ENCODE measurements around the gene PLXNC1. TPM values are rescaled to one million over a fixed set of nuclear protein-coding genes. Genes with fewer than 3 reads are reported as not detected.

Gene PLXNC1
- total RNA-seq, 1 experiment from 2014 or later: not detected

DNA sequence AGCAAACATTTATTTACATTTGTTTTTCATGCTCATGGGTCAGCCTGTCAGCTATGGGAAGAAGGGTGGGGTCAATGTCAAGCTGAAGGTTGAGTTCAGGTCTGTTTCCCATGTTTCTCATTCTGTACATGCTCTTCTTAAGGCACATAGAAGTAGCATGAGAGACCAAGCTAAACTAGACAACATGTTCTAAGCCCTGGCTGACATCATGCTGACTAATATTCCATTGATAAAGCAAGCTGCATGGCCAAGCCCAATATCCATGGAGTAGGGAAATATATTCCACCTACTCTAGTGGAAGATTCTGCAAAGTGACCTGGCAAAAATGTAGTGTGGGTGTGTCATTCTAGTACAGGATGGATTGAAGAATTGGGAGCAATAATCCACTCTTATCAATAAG lies 44.1 kb downstream of the PLXNC1 start:
- no peak for DNase-seq (ENCODE audit: low spot score)
- in situ Hi-C loops (cut with HindIII; ENCODE audit: low sequenced_read_pairs): no loop called here

DNA sequence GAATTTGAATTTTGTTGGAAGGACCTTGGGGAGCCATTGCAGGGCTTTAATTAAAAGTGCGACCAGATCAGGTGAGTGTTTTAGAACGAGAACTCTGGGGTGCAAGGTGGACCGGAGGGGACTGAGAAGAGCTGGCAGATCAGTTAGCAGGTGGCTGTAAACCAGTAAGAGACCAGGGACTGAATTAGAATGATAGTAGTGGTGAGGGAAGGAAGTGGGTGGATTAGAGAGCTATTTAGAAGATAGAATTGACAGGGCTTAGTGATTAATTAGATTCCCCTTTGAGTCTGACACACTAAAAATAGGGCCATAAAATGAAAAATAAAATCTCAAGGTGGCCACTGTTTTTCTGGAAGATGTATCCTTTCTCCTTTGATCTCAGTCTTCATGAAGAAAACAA lies 44.8 kb downstream of the PLXNC1 start:
- DNase-seq (ENCODE audit: low spot score): no peak
- in situ Hi-C loops (cut with HindIII; ENCODE audit: low sequenced_read_pairs): no loop called here

DNA sequence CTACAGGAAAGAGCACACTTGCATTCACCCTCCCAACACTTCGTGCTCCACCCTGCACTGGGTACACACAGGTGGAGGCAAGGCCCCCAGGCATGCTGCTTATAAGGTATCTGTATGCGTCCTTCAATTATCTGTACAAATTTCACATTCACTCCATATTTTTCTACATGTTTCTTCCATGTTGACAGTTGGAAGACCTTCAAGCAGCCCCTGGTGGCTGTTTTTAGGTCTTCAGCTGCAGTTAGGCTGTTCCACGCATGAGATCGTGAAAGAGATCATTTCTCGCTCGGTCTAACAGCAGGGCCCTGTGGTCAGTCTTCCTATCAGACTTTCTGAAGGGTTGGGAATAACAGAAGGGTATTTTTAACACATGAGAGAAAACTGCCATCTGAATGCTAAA lies 47.1 kb downstream of the PLXNC1 start:
- in situ Hi-C loops (cut with HindIII; ENCODE audit: low sequenced_read_pairs): no loop called here

DNA sequence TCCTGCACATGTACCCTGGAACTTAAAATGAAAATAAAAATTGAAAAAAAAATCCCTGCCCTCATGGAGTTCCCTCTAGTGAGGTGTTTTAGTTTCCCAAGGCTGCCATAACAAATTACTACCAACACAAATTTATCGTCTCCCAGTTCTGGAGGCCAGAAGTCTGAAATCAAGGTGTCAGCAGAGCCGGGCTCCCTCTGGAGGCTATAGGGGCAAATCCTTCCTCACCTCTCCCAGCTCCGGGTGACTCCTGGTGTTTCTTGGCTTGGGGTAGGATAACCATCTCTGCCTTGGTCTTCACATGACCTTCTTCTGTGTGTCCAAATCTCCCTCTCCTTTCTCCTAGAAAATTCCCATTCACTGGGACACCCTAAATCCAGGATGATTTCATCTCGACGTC lies 50.1 kb downstream of the PLXNC1 start:
- DNase-seq (ENCODE audit: low spot score): no peak
- in situ Hi-C loops (cut with HindIII; ENCODE audit: low sequenced_read_pairs): no loop called here

More for the DNA sequence above, 47.1 kb downstream of the PLXNC1 start:
- DNase-seq (ENCODE audit: low spot score): no peak

GRCh38 chr12:94198872-94199271 lies 50.5 kb downstream of the PLXNC1 start:
- in situ Hi-C loops (cut with HindIII; ENCODE audit: low sequenced_read_pairs): no loop called here
- no peak for DNase-seq (ENCODE audit: low spot score)

DNA sequence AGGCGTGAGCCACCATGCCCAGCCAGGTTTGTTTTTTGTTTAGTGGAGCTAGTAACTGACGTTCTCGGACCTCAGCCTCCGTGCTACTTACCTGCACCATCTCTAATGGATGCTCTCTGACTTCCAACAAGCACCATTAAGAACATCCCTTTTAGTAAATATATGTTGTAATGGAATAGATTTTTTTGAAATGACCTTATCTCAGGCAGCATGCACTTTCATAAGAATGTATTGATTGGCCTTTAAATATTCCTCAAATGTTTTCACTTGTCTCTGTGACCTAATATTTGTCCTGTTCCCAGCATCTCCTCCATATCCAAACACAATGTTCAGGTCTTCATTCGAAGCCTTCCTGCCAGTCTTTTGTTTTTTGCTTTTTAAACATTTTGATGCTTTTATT lies 51.7 kb downstream of the PLXNC1 start:
- in situ Hi-C loops (cut with HindIII; ENCODE audit: low sequenced_read_pairs): no loop called here
- DNase-seq (ENCODE audit: low spot score): no peak

DNA sequence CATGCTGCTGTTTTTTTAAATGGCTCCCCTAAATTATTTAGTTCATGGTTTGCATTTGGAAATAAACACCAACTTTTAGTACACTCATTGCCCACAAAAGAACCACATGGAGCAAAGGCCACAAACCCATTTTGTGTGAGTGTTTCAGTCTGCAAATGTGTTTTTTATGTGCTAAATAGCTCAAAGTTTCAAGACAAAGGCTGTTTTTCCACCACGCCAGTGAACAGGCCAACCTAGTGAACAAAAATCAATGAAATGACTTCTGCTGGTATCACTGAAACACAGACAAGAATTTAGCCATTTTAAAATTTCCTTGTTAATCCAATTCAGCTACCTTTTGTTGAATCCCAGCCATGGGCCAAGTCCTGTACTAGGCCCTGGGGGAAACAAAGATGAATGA lies 52.3 kb downstream of the PLXNC1 start:
- no peak for DNase-seq (ENCODE audit: low spot score)
- in situ Hi-C loops (cut with HindIII; ENCODE audit: low sequenced_read_pairs): no loop called here

- DNase-seq (ENCODE audit: low spot score): no peak
- in situ Hi-C loops (cut with HindIII; ENCODE audit: low sequenced_read_pairs): no loop called here
Measured at GRCh38 chr12:94202245-94203180, 54.1 kb downstream of the PLXNC1 start.

GRCh38 chr12:94203181-94203546 lies 54.8 kb downstream of the PLXNC1 start:
- DNase-seq (ENCODE audit: low spot score): no peak
- in situ Hi-C loops (cut with HindIII; ENCODE audit: low sequenced_read_pairs): no loop called here

DNA sequence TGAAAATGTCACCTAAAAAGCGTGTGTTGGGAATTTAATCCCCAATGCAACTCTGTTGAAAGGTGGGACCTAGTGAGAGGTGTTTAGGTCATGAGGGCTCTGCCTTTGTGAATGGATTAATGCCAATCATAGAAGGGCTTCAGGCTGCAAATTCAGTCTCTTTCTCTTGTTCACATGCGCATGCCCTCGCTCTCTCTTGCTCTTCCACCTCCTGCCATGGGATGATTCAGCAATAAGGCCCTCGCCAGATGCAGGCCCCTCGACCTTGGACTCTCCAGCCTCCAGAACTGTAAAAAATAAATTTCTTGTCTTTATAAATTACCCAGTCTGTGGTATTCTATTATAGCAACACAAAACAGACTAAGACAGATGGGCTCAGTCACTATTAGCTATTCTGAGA lies 55.4 kb downstream of the PLXNC1 start:
- in situ Hi-C loops (cut with HindIII; ENCODE audit: low sequenced_read_pairs): no loop called here
- DNase-seq (ENCODE audit: low spot score): no peak

DNA sequence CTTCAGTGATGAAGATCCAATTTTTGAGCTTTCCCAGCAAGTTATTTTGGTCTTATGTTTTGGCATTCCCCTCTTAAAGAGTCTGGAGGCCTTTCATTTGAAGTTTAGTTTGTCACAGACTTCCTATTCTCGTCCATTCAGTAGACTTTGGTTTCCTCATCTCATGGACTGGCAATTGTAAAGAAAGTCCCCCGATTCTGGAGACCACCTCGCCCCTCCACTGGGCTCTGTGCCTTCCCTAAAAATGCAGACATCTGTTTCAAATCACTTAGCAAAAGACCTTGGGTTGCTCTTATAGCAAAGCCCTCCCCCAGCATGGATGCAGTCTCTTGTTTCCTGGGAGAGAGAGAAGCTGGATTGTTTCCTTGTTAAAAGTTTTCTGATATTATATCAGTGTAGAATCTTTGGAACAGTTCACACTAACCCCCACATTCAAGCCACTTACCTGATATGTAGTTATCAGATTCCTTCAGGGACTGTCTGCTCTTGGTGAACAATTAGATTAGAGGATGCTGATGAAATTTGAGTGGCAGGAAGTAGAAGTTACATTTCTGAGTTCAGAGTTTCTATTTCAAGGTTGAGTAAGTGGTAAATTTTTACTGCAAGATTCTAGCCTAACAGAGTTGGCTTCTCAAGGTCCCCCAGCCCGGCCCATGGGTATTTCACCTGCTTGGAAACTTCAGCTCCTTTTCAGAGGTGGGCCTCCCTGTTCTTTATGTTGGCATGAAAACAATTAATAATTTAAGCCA lies 56.3 kb downstream of the PLXNC1 start:
- no peak for DNase-seq (ENCODE audit: low spot score)
- in situ Hi-C loops (cut with HindIII; ENCODE audit: low sequenced_read_pairs): no loop called here

GRCh38 chr12:94205822-94206221 lies 57.4 kb downstream of the PLXNC1 start:
- in situ Hi-C loops (cut with HindIII; ENCODE audit: low sequenced_read_pairs): no loop called here
- DNase-seq (ENCODE audit: low spot score): no peak

DNA sequence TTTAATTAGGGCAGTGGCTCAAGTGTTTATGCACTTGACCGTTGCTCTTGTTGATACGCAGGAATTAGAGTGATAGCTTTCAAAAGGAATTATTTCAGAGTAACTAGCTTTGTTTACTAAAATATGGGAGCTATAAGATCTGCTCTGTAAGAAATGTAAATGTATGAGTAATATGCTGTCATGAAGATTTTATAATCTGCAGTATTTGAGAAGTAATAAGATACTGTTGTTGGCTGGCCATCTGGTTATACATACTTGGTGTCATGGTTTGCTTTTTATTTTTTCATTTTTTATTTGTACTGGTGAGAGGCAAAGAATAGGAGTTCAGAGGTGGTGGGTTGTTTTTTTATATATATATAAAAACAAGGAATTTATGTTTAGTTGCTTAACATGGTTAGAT lies 58.5 kb downstream of the PLXNC1 start:
- in situ Hi-C loops (cut with HindIII; ENCODE audit: low sequenced_read_pairs): no loop called here
- no peak for DNase-seq (ENCODE audit: low spot score)

GRCh38 chr12:94207467-94207848 lies 59.1 kb downstream of the PLXNC1 start:
- in situ Hi-C loops (cut with HindIII; ENCODE audit: low sequenced_read_pairs): no loop called here
- no peak for DNase-seq (ENCODE audit: low spot score)

DNA sequence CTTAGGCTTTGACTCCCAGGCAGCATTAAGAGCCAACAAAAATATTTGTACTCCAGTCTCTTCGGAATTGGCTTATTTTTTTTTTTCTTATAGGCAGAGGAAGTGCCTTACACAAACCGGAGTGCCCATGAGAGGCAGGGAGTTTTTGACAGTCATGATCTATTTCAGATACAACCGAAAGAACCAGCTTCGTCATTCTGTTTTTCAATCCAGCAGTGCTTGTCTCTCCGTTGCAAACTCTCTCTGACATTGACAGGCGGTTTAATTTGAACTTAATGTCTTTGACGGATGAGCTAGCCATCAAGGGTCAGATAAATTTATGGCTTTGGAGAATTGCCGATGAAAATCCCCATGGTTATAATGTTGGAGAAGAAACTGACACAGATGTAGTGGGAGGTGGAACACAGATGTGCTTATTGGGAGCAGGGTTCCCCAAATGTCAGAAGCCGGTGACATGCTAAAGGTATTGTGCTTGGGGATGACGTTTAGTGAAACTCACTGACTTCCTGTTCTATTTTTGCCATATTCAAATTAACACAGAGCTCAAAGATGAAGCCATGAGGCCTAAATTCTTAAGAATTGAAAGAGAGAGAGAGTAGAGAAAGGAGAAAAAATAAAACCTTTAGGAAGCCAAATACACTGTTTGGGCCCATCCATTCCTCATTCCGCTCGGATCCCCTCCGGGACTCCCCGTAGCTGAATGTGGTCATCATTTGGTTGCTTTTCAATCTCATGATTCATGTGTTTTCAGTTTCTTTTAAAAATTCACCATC lies 59.7 kb downstream of the PLXNC1 start:
- in situ Hi-C loops (cut with HindIII; ENCODE audit: low sequenced_read_pairs): no loop called here
- DNase-seq (ENCODE audit: low spot score): no peak

- in situ Hi-C loops (cut with HindIII; ENCODE audit: low sequenced_read_pairs): no loop called here
- DNase-seq (ENCODE audit: low spot score): no peak
Measured at GRCh38 chr12:94208622-94208966, 60.2 kb downstream of the PLXNC1 start.

DNA sequence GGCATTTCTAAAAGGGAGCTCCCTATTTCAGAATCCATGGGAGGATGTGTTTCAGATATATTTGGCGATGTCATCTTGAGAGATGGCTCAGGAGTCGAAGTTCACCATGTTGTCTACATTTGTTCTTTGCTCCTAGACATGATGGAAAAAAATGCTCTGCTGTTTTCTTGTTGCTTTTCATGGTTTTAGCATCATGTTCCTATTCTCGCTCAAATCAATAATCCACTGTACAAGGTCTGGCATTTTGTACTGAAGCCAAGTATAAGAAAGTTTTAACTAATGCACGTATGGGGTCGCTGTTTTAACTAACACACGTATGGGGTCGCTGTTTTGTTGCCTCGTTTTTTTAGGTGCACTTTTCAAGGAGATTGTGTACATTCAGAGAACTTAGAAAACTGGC lies 60.9 kb downstream of the PLXNC1 start:
- no peak for DNase-seq (ENCODE audit: low spot score)
- in situ Hi-C loops (cut with HindIII; ENCODE audit: low sequenced_read_pairs): no loop called here

GRCh38 chr12:94211021-94211420 lies 62.6 kb downstream of the PLXNC1 start:
- no peak for DNase-seq (ENCODE audit: low spot score)
- in situ Hi-C loops (cut with HindIII; ENCODE audit: low sequenced_read_pairs): no loop called here

GRCh38 chr12:94218233-94218632 lies 69.9 kb downstream of the PLXNC1 start:
- in situ Hi-C loops (cut with HindIII; ENCODE audit: low sequenced_read_pairs): no loop called here
- DNase-seq (ENCODE audit: low spot score): no peak

Data from G401 (cell line).